ENCODE measurements around the gene CD48. TPM values are rescaled to one million over a fixed set of nuclear protein-coding genes. Genes with fewer than 3 reads are reported as not detected.

CD48 gene
- total RNA-seq, 1 donor from 2014 or later: not detected

DNA sequence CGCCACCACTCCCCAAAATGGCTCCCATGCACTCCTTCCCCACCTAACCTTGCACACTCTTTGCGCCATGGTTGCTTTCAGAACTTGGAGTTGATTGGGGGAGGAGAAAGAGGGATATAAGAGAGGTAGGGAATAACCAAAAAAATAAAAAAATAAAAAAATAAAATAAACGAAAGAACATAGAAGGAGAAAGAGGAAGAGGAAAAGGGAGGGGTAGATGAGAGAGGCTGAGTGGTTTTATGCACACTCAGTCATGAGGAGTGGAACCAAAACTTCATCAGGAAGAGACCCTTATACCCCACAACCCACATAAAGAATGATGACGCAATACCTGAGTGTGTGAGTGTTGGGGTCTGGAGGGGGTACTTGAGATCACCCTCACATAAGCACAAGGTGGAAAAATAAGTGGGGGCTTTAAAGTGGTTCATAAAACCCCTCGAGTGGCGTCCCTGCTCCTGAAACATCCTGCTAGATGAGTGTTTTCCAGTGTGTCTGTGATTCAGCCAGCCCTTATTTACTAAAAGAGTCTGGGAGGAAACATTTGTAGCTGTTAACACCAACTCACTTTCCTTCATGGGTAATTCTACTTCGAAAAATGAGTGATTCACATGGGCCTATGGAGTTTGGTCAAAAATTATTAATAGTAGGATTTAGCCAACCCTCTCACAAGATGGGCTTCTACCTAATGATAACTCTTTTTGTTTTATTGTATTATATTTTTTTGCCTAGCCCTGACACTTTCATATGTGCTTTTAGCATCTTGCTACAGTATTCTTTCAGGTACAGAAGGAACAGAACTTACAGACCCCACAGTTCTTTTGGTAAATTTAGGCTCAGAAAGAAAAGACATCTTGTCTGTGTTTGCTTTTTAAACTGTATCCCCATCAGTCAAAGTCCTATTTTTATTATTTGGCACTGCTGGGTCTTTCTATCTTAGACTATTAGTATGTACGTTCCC, 70.0 kb downstream of the CD48 start:
- Mint-ChIP-seq H3K27ac (ENCODE audit: unreplicated experiment) (no peak overlapping the region), H3K4me3 (ENCODE audit: unreplicated experiment) (no peak overlapping the region), H3K9me3 (ENCODE audit: unreplicated experiment) (peaks cover under 1% of the 10 kb centered on the region), H3K4me1 (ENCODE audit: low read depth, unreplicated experiment) (no peaks in the 10 kb centered on the region), H3K27me3 (ENCODE audit: unreplicated experiment) (no peaks in the 10 kb centered on the region), H3K36me3 (ENCODE audit: unreplicated experiment) (no peaks in the 10 kb centered on the region)
- no peak for DNase-seq
- TF ChIP-seq, protein P1, sequence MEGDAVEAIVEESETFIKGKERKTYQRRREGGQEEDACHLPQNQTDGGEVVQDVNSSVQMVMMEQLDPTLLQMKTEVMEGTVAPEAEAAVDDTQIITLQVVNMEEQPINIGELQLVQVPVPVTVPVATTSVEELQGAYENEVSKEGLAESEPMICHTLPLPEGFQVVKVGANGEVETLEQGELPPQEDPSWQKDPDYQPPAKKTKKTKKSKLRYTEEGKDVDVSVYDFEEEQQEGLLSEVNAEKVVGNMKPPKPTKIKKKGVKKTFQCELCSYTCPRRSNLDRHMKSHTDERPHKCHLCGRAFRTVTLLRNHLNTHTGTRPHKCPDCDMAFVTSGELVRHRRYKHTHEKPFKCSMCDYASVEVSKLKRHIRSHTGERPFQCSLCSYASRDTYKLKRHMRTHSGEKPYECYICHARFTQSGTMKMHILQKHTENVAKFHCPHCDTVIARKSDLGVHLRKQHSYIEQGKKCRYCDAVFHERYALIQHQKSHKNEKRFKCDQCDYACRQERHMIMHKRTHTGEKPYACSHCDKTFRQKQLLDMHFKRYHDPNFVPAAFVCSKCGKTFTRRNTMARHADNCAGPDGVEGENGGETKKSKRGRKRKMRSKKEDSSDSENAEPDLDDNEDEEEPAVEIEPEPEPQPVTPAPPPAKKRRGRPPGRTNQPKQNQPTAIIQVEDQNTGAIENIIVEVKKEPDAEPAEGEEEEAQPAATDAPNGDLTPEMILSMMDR (IDR thresholded peaks at IDR 0.05; ENCODE audit: partially characterized antibody, unreplicated experiment): no peak

DNA sequence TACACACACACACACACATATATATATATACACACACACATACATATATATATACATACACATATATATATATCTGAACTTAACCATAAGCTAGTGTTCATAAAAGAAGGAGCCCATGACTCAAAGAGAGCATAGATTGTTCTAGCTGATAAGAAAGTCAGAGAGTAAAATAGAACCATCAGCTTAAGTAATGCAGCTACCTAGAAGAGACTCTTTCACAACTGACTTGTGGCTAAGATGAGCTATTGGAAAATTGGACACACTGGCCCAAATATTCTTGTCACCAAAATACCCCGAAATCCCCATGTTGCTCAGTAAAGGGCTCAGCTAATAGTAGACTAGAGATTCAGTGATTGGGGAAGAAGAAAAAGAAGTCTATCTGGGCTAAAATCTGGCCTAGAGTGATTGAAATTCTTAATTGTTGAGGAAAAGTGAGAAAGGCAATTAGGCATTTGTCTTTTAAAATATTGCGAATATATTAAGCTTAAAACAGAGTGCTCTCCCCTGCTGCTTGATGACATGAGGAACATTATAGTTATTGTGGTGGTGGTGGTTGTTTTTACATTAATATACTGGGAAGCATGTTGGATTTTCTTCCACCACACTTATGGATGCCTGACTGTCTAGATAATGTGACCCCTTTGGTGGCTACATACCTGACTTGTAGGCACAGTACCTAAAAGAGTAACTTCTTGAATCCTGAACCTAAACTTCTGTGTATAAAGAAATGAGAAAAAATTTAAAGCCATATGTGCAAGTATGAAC, 71.1 kb downstream of the CD48 start:
- Mint-ChIP-seq H3K36me3 (ENCODE audit: unreplicated experiment) (no peaks in the 10 kb centered on the region), H3K4me1 (ENCODE audit: low read depth, unreplicated experiment) (no peaks in the 10 kb centered on the region), H3K4me3 (ENCODE audit: unreplicated experiment) (no peak overlapping the region), H3K27ac (ENCODE audit: unreplicated experiment) (no peak overlapping the region), H3K9me3 (ENCODE audit: unreplicated experiment) (no peaks in the 10 kb centered on the region), H3K27me3 (ENCODE audit: unreplicated experiment) (no peaks in the 10 kb centered on the region)
- DNase-seq: no peak
- TF ChIP-seq, protein P1 (IDR thresholded peaks at IDR 0.05; ENCODE audit: partially characterized antibody, unreplicated experiment): no peak

DNA sequence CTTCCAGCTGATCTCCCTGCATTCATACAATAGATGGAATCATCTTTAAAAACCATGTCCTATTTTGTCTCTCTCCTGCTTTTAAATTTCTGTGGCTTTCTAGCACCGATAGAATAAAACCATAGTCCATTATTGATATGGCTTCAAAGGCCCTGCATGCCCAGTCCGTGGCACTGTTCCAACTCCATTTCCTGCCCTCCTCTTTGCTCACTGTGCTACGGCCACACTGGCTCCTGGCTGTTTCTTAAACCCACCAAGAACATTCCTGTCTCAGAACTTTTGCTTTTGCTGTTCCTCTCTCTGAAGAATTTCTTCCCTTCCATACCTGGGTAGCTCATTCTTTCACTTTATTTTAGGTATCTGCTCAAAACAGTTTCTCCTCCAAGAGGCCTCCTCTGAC, 72.0 kb downstream of the CD48 start:
- no peaks in the 10 kb centered on the region for H3K4me1 Mint-ChIP-seq (ENCODE audit: low read depth, unreplicated experiment)
- H3K27me3 Mint-ChIP-seq (ENCODE audit: unreplicated experiment): no peaks in the 10 kb centered on the region
- TF ChIP-seq, protein P1 (IDR thresholded peaks at IDR 0.05; ENCODE audit: partially characterized antibody, unreplicated experiment): no peak
- no peaks in the 10 kb centered on the region for H3K36me3 Mint-ChIP-seq (ENCODE audit: unreplicated experiment)
- DNase-seq: no peak
- no peak overlapping the region for H3K27ac Mint-ChIP-seq (ENCODE audit: unreplicated experiment)
- H3K9me3 Mint-ChIP-seq (ENCODE audit: unreplicated experiment): no peaks in the 10 kb centered on the region
- H3K4me3 Mint-ChIP-seq (ENCODE audit: unreplicated experiment): no peak overlapping the region

GRCh38 chr1:160638926-160639325, 72.7 kb downstream of the CD48 start:
- no peak overlapping the region for H3K27ac Mint-ChIP-seq (ENCODE audit: unreplicated experiment)
- H3K4me1 Mint-ChIP-seq (ENCODE audit: low read depth, unreplicated experiment): no peaks in the 10 kb centered on the region
- TF ChIP-seq, protein P1 (IDR thresholded peaks at IDR 0.05; ENCODE audit: partially characterized antibody, unreplicated experiment): no peak
- H3K9me3 Mint-ChIP-seq (ENCODE audit: unreplicated experiment): no peaks in the 10 kb centered on the region
- no peak overlapping the region for H3K4me3 Mint-ChIP-seq (ENCODE audit: unreplicated experiment)
- no peaks in the 10 kb centered on the region for H3K27me3 Mint-ChIP-seq (ENCODE audit: unreplicated experiment)
- no peak for DNase-seq
- H3K36me3 Mint-ChIP-seq (ENCODE audit: unreplicated experiment): no peaks in the 10 kb centered on the region

DNA sequence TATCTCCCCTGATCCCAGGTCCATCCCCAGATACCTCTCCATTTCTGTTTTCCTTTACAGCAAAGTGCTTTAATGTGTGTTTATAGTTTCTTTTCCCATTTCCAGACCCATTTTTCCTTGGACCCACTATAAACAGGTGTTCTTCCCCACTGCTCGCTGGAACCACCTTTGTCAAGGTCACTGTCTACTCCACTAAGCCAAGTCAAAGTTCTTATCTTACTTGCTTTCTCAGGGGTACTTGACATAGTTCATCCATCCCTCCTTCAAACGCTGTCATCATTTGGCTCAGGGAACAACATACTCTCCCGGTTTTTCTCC, 73.1 kb downstream of the CD48 start:
- Mint-ChIP-seq H3K27me3 (ENCODE audit: unreplicated experiment) (no peaks in the 10 kb centered on the region), H3K4me1 (ENCODE audit: low read depth, unreplicated experiment) (no peaks in the 10 kb centered on the region), H3K9me3 (ENCODE audit: unreplicated experiment) (no peaks in the 10 kb centered on the region), H3K36me3 (ENCODE audit: unreplicated experiment) (no peaks in the 10 kb centered on the region), H3K27ac (ENCODE audit: unreplicated experiment) (no peak overlapping the region), H3K4me3 (ENCODE audit: unreplicated experiment) (no peak overlapping the region)
- TF ChIP-seq, protein P1 (IDR thresholded peaks at IDR 0.05; ENCODE audit: partially characterized antibody, unreplicated experiment): no peak
- DNase-seq: no peak

All from glutamatergic neuron (in vitro differentiated cells).